ENCODE data around the gene GPC5. TPM values are rescaled to one million over a fixed set of nuclear protein-coding genes. Genes with fewer than 3 reads are reported as not detected.
"Not testable (repeated sequence)": the region's sequence is repeated elsewhere in the genome, so short reads cannot be mapped to it uniquely, and the experiment has no call there.

The GPC5 gene
- total RNA-seq, 1 donor = not detected

DNA sequence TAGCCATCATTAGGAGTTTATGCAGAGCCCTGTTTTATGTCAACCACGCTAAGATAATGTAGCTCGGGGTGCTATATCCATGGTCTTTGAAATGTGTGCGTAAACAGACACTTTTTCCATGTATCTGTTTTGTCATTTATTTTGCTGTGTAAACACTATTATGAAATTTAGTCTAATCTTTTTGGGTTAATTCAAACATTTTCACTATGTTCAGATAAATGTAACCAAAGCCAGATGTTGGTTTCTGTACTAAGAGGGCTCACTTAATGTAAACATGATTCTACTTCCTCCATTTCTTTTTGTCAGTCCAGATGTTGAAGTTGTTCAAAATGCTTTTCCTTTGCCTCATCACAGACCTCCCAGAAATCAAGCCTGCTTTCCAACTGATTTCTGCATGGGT is 1328.7 kb downstream of the GPC5 start:
- TF ChIP-seq, protein P1, sequence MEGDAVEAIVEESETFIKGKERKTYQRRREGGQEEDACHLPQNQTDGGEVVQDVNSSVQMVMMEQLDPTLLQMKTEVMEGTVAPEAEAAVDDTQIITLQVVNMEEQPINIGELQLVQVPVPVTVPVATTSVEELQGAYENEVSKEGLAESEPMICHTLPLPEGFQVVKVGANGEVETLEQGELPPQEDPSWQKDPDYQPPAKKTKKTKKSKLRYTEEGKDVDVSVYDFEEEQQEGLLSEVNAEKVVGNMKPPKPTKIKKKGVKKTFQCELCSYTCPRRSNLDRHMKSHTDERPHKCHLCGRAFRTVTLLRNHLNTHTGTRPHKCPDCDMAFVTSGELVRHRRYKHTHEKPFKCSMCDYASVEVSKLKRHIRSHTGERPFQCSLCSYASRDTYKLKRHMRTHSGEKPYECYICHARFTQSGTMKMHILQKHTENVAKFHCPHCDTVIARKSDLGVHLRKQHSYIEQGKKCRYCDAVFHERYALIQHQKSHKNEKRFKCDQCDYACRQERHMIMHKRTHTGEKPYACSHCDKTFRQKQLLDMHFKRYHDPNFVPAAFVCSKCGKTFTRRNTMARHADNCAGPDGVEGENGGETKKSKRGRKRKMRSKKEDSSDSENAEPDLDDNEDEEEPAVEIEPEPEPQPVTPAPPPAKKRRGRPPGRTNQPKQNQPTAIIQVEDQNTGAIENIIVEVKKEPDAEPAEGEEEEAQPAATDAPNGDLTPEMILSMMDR (IDR thresholded peaks at IDR 0.05; ENCODE audit: insufficient read depth, low read depth, low read length) = no peak
- peak; percentile 59 for DNase-seq (ENCODE audit: low read depth)
- H3K4me3 ChIP-seq (ENCODE audit: low read depth, low read length) = no peak overlapping the region

- TF ChIP-seq, protein P1 (IDR thresholded peaks at IDR 0.05; ENCODE audit: insufficient read depth, low read depth, low read length) = no peak
- no peak for DNase-seq (ENCODE audit: low read depth)
- H3K4me3 ChIP-seq (ENCODE audit: low read depth, low read length) = no peak overlapping the region
Observed at GRCh38 chr13:92734068-92734467, 1335.6 kb downstream of the GPC5 start.

GRCh38 chr13:92734545-92734944 is 1336.1 kb downstream of the GPC5 start:
- DNase-seq (ENCODE audit: low read depth) = no peak
- H3K4me3 ChIP-seq (ENCODE audit: low read depth, low read length) = no peak overlapping the region
- TF ChIP-seq, protein P1 (IDR thresholded peaks at IDR 0.05; ENCODE audit: insufficient read depth, low read depth, low read length) = no peak

DNA sequence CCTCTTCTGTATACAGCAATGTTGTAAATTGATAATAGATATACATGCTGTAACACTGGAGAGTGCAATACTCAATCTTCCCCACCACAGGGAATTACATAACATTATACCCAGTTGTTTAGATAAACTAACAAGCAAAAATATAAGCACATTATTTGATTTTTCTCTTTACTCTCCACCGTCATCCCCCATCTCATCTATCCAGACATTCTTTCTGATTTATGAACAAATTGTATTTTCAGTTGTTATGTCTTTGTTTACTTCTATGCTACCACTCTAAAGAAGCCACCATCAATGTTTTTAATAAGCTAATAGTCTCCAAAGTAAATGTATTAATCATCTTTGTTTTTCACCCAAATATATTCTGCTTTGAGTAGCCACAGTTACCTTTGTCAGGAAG is 1337.5 kb downstream of the GPC5 start:
- H3K4me3 ChIP-seq (ENCODE audit: low read depth, low read length) = no peak overlapping the region
- DNase-seq (ENCODE audit: low read depth) = no peak
- TF ChIP-seq, protein P1 (IDR thresholded peaks at IDR 0.05; ENCODE audit: insufficient read depth, low read depth, low read length) = no peak

DNA sequence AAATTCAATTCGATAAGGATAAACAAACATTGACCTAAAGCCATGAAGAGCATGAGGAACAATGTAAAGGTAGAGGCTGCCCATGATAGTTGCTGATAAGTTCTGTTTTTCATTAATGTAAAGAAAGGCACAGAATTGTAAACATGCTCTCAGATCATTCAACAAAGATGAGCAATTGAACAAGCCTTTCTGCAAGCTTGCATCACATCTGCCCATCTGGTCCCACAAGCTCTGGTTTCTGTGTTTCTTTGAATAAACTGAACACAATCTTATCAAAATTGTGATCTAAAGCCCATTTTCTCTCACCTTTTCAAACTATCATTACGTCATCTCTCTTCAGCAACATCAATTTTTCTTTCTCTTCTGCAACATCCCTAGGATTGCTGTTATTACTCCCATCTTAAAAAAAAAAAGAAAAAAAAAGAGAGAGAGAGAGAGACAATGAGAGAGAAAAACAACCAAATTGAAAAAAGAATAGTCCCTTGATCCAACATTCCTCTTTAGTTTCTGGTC is 1340.9 kb downstream of the GPC5 start:
- TF ChIP-seq, protein P1 (IDR thresholded peaks at IDR 0.05; ENCODE audit: insufficient read depth, low read depth, low read length) = no peak
- no peak for DNase-seq (ENCODE audit: low read depth)
- no peak overlapping the region for H3K4me3 ChIP-seq (ENCODE audit: low read depth, low read length)

GRCh38 chr13:92743992-92744391 is 1345.6 kb downstream of the GPC5 start:
- DNase-seq (ENCODE audit: low read depth) = no peak
- TF ChIP-seq, protein P1 (IDR thresholded peaks at IDR 0.05; ENCODE audit: insufficient read depth, low read depth, low read length) = no peak
- H3K4me3 ChIP-seq (ENCODE audit: low read depth, low read length) = no peak overlapping the region

- H3K4me3 ChIP-seq (ENCODE audit: low read depth, low read length) = no peak overlapping the region
- TF ChIP-seq, protein P1 (IDR thresholded peaks at IDR 0.05; ENCODE audit: insufficient read depth, low read depth, low read length) = no peak
- no peak for DNase-seq (ENCODE audit: low read depth)
Observed at GRCh38 chr13:92745258-92745657, 1346.8 kb downstream of the GPC5 start.

DNA sequence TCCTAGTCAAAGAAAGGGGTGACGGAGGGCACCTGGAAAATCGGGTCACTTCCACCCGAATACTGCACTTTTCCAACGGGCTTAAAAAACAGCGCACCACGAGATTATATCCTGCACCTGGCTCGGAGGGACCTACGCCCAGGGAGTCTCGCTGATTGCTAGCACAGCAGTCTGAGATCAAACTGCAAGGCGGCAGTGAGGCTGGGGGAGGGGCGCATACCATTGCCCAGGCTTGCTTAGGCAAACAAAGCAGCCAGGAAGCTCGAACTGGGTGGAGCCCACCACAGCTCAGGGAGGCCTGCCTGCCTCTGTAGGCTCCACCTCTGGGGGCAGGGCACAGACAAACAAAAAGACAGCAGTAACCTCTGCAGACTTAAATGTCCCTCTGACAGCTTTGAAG is 1354.3 kb downstream of the GPC5 start:
- DNase-seq (ENCODE audit: low read depth); H3K4me3 ChIP-seq (ENCODE audit: low read depth, low read length): not testable (repeated sequence)
